HUES48 (cell line): ENCODE data around the gene GNA12.
"Not testable (repeated sequence)": the region's sequence is repeated elsewhere in the genome, so short reads cannot be mapped to it uniquely, and the experiment has no call there.

Experiments used
- H3K27ac ChIP-seq: one replicate; pipeline ENCODE4 v1.7.0; 2013; ENCODE audit warnings: low read depth, low read length, inconsistent platforms
- H3K27me3 ChIP-seq: 2 replicates; pipeline ENCODE4 v1.6.1; 2013; ENCODE audit warnings: mild to moderate bottlenecking, low read length; ENCODE audit not compliant: control insufficient read depth, insufficient read depth
- H3K36me3 ChIP-seq: 2 replicates; pipeline ENCODE4 v1.6.1; 2013; ENCODE audit warnings: low read length; ENCODE audit not compliant: control insufficient read depth, insufficient read depth
- H3K4me1 ChIP-seq: 2 replicates; pipeline ENCODE4 v1.6.1; 2013; ENCODE audit warnings: mild to moderate bottlenecking, low read length; ENCODE audit not compliant: control insufficient read depth, insufficient read depth
- H3K4me3 ChIP-seq: 2 replicates; pipeline ENCODE4 v1.5.1; 2013; ENCODE audit warnings: mild to moderate bottlenecking, low read depth, low read length
- H3K9ac ChIP-seq: 2 replicates; pipeline ENCODE4 v1.6.1; 2013; ENCODE audit warnings: mild to moderate bottlenecking, low read depth, low read length, moderate library complexity
- H3K9me3 ChIP-seq: 2 replicates; pipeline ENCODE4 v1.6.1; 2013; ENCODE audit warnings: low read length; ENCODE audit not compliant: control insufficient read depth, insufficient read depth

Gene GNA12

GRCh38 chr7:2757904-2758672 is 86.0 kb downstream of the GNA12 start:
- peak overlapping the region; percentile 89 for H3K27ac ChIP-seq

GRCh38 chr7:2757361-2757903 is 86.7 kb downstream of the GNA12 start:
- Histone ChIP-seq H3K9me3 (no peaks in the 10 kb centered on the region), H3K4me3 (no peak overlapping the region), H3K4me1 (peaks cover 9% of the 10 kb centered on the region; the same call in 1 of the 2 replicates), H3K27me3 (no peaks in the 10 kb centered on the region), H3K36me3 (peaks cover 4% of the 10 kb centered on the region), H3K27ac (peak overlapping the region; percentile 89), H3K9ac (0 out of 2 replicates have a peak overlapping the region, but pooled peaks have one; percentile 27)

More at GRCh38 chr7:2757904-2758672, 86.0 kb downstream of the GNA12 start:
- Histone ChIP-seq H3K36me3 (peaks cover 4% of the 10 kb centered on the region), H3K9ac (peak overlapping the region; percentile 18), H3K4me3 (no peak overlapping the region), H3K9me3 (no peaks in the 10 kb centered on the region), H3K4me1 (peaks cover 9% of the 10 kb centered on the region; the same call in 1 of the 2 replicates), H3K27me3 (no peaks in the 10 kb centered on the region)

GRCh38 chr7:2755531-2755930 is 88.6 kb downstream of the GNA12 start:
- H3K9me3 ChIP-seq = no peaks in the 10 kb centered on the region
- no peak overlapping the region for H3K9ac ChIP-seq
- peaks cover 4% of the 10 kb centered on the region; the same call in 1 of the 2 replicates for H3K36me3 ChIP-seq
- no peak overlapping the region for H3K4me3 ChIP-seq
- peaks cover 9% of the 10 kb centered on the region for H3K4me1 ChIP-seq
- no peaks in the 10 kb centered on the region for H3K27me3 ChIP-seq
- no peak overlapping the region for H3K27ac ChIP-seq

GRCh38 chr7:2754912-2755311 is 89.2 kb downstream of the GNA12 start:
- no peaks in the 10 kb centered on the region for H3K9me3 ChIP-seq
- no peak overlapping the region for H3K27ac ChIP-seq
- H3K4me1 ChIP-seq = peaks cover 9% of the 10 kb centered on the region

GRCh38 chr7:2754086-2754485 is 90.0 kb downstream of the GNA12 start:
- peaks cover 4% of the 10 kb centered on the region; the same call in 1 of the 2 replicates for H3K36me3 ChIP-seq
- H3K9ac ChIP-seq = no peak overlapping the region
- no peak overlapping the region for H3K27ac ChIP-seq
- no peaks in the 10 kb centered on the region for H3K9me3 ChIP-seq
- peaks cover 9% of the 10 kb centered on the region for H3K4me1 ChIP-seq
- H3K4me3 ChIP-seq = no peak overlapping the region
- H3K27me3 ChIP-seq = no peaks in the 10 kb centered on the region

More at GRCh38 chr7:2754912-2755311, 89.2 kb downstream of the GNA12 start:
- H3K4me3 ChIP-seq = no peak overlapping the region
- no peak overlapping the region for H3K9ac ChIP-seq
- peaks cover 4% of the 10 kb centered on the region; the same call in 1 of the 2 replicates for H3K36me3 ChIP-seq
- H3K27me3 ChIP-seq = no peaks in the 10 kb centered on the region

- H3K4me3 ChIP-seq = no peak overlapping the region
- no peak overlapping the region for H3K27ac ChIP-seq
- peaks cover 7% of the 10 kb centered on the region for H3K4me1 ChIP-seq
- no peaks in the 10 kb centered on the region for H3K27me3 ChIP-seq
- no peaks in the 10 kb centered on the region for H3K9me3 ChIP-seq
- no peak overlapping the region for H3K9ac ChIP-seq
- peaks cover 4% of the 10 kb centered on the region; the same call in 1 of the 2 replicates for H3K36me3 ChIP-seq
Observed at GRCh38 chr7:2753148-2753547, 91.0 kb downstream of the GNA12 start.

- Histone ChIP-seq H3K4me1 (no peaks in the 10 kb centered on the region; the same call in 1 of the 2 replicates), H3K4me3 (no peak overlapping the region), H3K27ac (no peak overlapping the region), H3K9ac (no peak overlapping the region), H3K27me3 (no peaks in the 10 kb centered on the region), H3K36me3 (no peaks in the 10 kb centered on the region), H3K9me3 (no peaks in the 10 kb centered on the region)
Observed at GRCh38 chr7:2751086-2751485, 93.0 kb downstream of the GNA12 start.

GRCh38 chr7:2750004-2750407 is 94.1 kb downstream of the GNA12 start:
- Histone ChIP-seq H3K4me3 (no peak overlapping the region), H3K27me3 (no peaks in the 10 kb centered on the region), H3K9me3 (no peaks in the 10 kb centered on the region), H3K9ac (no peak overlapping the region; the same call in 1 of the 2 replicates), H3K27ac (no peak overlapping the region), H3K36me3 (no peaks in the 10 kb centered on the region), H3K4me1 (no peaks in the 10 kb centered on the region; the same call in 1 of the 2 replicates)

GRCh38 chr7:2748684-2749083 is 95.4 kb downstream of the GNA12 start:
- not testable (repeated sequence) for H3K27me3 ChIP-seq, H3K4me3 ChIP-seq, H3K27ac ChIP-seq

GRCh38 chr7:2743523-2744185 is 100.5 kb downstream of the GNA12 start:
- not testable (repeated sequence) for H3K36me3 ChIP-seq, H3K9me3 ChIP-seq, H3K4me1 ChIP-seq, H3K9ac ChIP-seq, H3K27ac ChIP-seq, H3K4me3 ChIP-seq, H3K27me3 ChIP-seq

More at GRCh38 chr7:2748684-2749083, 95.4 kb downstream of the GNA12 start:
- not testable (repeated sequence) for H3K9me3 ChIP-seq, H3K36me3 ChIP-seq, H3K9ac ChIP-seq, H3K4me1 ChIP-seq
